ENCODE data around the gene TTC7B.

DNA sequence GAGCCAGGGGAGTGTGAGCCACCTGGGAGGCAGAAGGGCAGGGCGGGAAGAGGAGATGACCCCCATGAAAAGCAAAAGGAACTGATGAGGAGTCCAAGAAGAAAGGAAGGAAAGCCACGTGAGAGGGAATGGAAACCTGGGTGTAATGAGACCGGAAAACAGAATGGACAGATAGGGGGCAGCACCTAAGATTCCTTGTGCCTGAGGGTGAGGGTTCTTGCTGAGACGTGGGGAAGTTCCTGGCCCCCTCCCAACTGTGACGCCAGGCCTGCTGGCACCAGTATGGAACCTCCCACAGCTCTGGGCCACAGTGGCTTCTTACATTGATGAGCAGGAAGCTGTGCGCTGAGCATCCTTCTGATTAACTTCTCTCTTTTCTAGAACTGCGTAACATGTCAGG is 30.8 kb downstream of the TTC7B start:
- TF ChIP-seq, protein P1, sequence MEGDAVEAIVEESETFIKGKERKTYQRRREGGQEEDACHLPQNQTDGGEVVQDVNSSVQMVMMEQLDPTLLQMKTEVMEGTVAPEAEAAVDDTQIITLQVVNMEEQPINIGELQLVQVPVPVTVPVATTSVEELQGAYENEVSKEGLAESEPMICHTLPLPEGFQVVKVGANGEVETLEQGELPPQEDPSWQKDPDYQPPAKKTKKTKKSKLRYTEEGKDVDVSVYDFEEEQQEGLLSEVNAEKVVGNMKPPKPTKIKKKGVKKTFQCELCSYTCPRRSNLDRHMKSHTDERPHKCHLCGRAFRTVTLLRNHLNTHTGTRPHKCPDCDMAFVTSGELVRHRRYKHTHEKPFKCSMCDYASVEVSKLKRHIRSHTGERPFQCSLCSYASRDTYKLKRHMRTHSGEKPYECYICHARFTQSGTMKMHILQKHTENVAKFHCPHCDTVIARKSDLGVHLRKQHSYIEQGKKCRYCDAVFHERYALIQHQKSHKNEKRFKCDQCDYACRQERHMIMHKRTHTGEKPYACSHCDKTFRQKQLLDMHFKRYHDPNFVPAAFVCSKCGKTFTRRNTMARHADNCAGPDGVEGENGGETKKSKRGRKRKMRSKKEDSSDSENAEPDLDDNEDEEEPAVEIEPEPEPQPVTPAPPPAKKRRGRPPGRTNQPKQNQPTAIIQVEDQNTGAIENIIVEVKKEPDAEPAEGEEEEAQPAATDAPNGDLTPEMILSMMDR (IDR thresholded peaks at IDR 0.05; ENCODE audit: insufficient read depth, low read length, poor library complexity, severe bottlenecking) = no peak
- TF ChIP-seq EZH2phosphoT487 (conservative IDR thresholded peaks at IDR 0.05; ENCODE audit: low read length) = no peak

Measured in SU-DHL-6 (cell line).